ENCODE results near the gene RABIF.
"Not testable (repeated sequence)": the region's sequence is repeated elsewhere in the genome, so short reads cannot be mapped to it uniquely, and the experiment has no call there.

Gene RABIF

DNA sequence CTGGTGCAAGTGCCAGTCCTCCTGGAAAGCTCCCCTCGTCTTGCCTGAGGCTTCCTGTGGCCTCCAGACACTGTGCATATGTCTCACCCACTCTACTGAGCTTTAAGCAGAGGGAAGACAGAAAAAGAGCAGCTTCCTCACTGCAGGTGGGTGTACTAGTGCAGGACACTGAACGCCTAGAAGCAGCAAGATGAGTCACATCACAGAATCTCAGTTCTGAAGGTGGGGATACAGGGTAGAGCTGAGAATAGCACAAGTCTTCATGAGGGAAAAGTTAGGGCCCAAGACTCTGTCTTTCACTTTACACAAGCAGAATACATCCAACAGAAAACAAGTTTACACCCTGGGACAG lies 40.8 kb downstream of the RABIF start:
- Histone ChIP-seq H3K27ac (ENCODE audit: low read length) (no peak overlapping the region), H3K4me3 (ENCODE audit: low read length) (no peak overlapping the region), H3K27me3 (ENCODE audit: insufficient read depth, low read length) (no peaks in the 10 kb centered on the region), H3K9ac (ENCODE audit: low read depth, low read length) (no peak overlapping the region), H3K4me1 (ENCODE audit: insufficient read depth, low read length) (no peaks in the 10 kb centered on the region), H3K36me3 (ENCODE audit: insufficient read depth, low read depth, low read length) (peaks cover 34% of the 10 kb centered on the region), H3K9me3 (ENCODE audit: insufficient read depth, low read depth, low read length) (no peaks in the 10 kb centered on the region)

- Histone ChIP-seq H3K36me3 (ENCODE audit: insufficient read depth, low read depth, low read length) (peaks cover 8% of the 10 kb centered on the region; the same call in 1 of the 2 replicates), H3K9ac (ENCODE audit: low read depth, low read length) (no peak overlapping the region), H3K9me3 (ENCODE audit: insufficient read depth, low read depth, low read length) (no peaks in the 10 kb centered on the region), H3K4me3 (ENCODE audit: low read length) (no peak overlapping the region), H3K4me1 (ENCODE audit: insufficient read depth, low read length) (no peaks in the 10 kb centered on the region), H3K27me3 (ENCODE audit: insufficient read depth, low read length) (no peaks in the 10 kb centered on the region), H3K27ac (ENCODE audit: low read length) (no peak overlapping the region)
These were observed 44.0 kb downstream of the RABIF start for GRCh38 chr1:202844935-202845334.

- H3K27ac ChIP-seq (ENCODE audit: low read length), result no peak overlapping the region
- H3K36me3 ChIP-seq (ENCODE audit: insufficient read depth, low read depth, low read length), result peaks cover 2% of the 10 kb centered on the region; the same call in 1 of the 2 replicates
- H3K4me3 ChIP-seq (ENCODE audit: low read length), result no peak overlapping the region
- no peaks in the 10 kb centered on the region for H3K9me3 ChIP-seq (ENCODE audit: insufficient read depth, low read depth, low read length)
- no peaks in the 10 kb centered on the region for H3K27me3 ChIP-seq (ENCODE audit: insufficient read depth, low read length)
- no peaks in the 10 kb centered on the region for H3K4me1 ChIP-seq (ENCODE audit: insufficient read depth, low read length)
- no peak overlapping the region for H3K9ac ChIP-seq (ENCODE audit: low read depth, low read length)
These were observed 44.7 kb downstream of the RABIF start for GRCh38 chr1:202844259-202844658.

GRCh38 chr1:202843081-202843480 lies 45.9 kb downstream of the RABIF start:
- Histone ChIP-seq H3K36me3 (ENCODE audit: insufficient read depth, low read depth, low read length) (no peaks in the 10 kb centered on the region), H3K4me1 (ENCODE audit: insufficient read depth, low read length) (no peaks in the 10 kb centered on the region), H3K9ac (ENCODE audit: low read depth, low read length) (no peak overlapping the region), H3K27me3 (ENCODE audit: insufficient read depth, low read length) (no peaks in the 10 kb centered on the region), H3K4me3 (ENCODE audit: low read length) (no peak overlapping the region), H3K9me3 (ENCODE audit: insufficient read depth, low read depth, low read length) (no peaks in the 10 kb centered on the region), H3K27ac (ENCODE audit: low read length) (no peak overlapping the region)

DNA sequence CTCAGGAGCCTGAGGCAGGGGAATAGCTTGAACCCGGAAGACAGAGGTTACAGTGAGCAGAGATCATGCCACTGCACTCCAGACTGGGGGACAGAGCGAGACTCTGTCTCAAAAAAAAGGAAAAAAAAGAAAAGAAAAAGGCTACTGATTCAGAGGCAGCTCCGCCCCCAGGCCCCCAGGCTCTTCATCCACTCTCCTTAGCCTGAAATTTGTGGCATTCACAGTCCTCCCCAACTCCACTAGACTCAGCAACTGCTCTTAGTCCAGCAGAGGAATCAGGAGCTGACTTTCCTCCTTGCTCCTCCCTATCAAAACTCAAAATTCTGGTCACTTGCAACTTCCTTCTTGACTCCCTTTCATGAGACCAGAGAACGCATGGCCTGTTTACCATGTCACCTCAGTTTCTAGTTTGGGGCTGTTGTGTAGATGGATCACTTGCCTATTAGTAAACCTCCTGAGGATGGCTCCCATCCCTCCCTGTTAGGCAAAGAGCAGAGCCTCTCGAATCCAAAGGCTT lies 51.1 kb downstream of the RABIF start:
- H3K4me1 ChIP-seq (ENCODE audit: insufficient read depth, low read length), result peaks cover 7% of the 10 kb centered on the region; the same call in 1 of the 2 replicates
- H3K9ac ChIP-seq (ENCODE audit: low read depth, low read length), result no peak overlapping the region
- no peak overlapping the region for H3K4me3 ChIP-seq (ENCODE audit: low read length)
- H3K27me3 ChIP-seq (ENCODE audit: insufficient read depth, low read length), result no peaks in the 10 kb centered on the region
- H3K36me3 ChIP-seq (ENCODE audit: insufficient read depth, low read depth, low read length), result no peaks in the 10 kb centered on the region
- no peak overlapping the region for H3K27ac ChIP-seq (ENCODE audit: low read length)
- no peaks in the 10 kb centered on the region for H3K9me3 ChIP-seq (ENCODE audit: insufficient read depth, low read depth, low read length)

GRCh38 chr1:202836623-202837403 lies 52.1 kb downstream of the RABIF start:
- Histone ChIP-seq H3K36me3 (ENCODE audit: insufficient read depth, low read depth, low read length) (no peaks in the 10 kb centered on the region), H3K9ac (ENCODE audit: low read depth, low read length) (no peak overlapping the region), H3K9me3 (ENCODE audit: insufficient read depth, low read depth, low read length) (no peaks in the 10 kb centered on the region), H3K27me3 (ENCODE audit: insufficient read depth, low read length) (no peaks in the 10 kb centered on the region), H3K4me3 (ENCODE audit: low read length) (no peak overlapping the region), H3K4me1 (ENCODE audit: insufficient read depth, low read length) (peaks cover 7% of the 10 kb centered on the region; the same call in 1 of the 2 replicates), H3K27ac (ENCODE audit: low read length) (no peak overlapping the region)

DNA sequence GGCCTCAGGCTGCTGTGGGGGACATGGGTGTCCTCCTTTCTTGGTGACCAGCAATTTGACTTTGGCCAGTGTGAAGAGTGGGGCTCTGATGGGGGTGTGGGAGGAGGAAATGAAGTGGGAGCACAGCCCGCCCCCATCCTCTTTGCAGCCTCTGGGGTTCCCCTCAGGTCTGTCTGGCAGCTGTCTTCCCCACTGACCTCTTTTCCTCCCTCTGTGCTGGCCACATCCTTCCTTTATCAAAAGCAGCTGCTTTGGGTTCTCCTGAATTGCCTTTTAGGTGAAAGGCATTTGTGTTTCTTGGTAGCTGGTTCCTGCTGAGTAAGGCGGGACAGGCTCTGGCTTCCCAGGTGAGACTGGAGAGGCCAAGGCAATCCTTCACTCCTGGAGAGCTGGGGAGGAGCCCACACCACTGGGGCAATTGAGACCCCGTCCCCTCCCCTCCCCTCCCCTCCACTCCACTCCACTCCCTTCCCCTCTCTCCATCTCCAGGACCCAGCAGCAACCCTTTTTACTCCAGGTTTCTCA lies 53.3 kb downstream of the RABIF start:
- Histone ChIP-seq H3K4me3 (ENCODE audit: low read length) (no peak overlapping the region), H3K27ac (ENCODE audit: low read length) (no peak overlapping the region), H3K9me3 (ENCODE audit: insufficient read depth, low read depth, low read length) (no peaks in the 10 kb centered on the region), H3K27me3 (ENCODE audit: insufficient read depth, low read length) (no peaks in the 10 kb centered on the region), H3K9ac (ENCODE audit: low read depth, low read length) (no peak overlapping the region), H3K4me1 (ENCODE audit: insufficient read depth, low read length) (peaks cover 7% of the 10 kb centered on the region; the same call in 1 of the 2 replicates), H3K36me3 (ENCODE audit: insufficient read depth, low read depth, low read length) (no peaks in the 10 kb centered on the region)

DNA sequence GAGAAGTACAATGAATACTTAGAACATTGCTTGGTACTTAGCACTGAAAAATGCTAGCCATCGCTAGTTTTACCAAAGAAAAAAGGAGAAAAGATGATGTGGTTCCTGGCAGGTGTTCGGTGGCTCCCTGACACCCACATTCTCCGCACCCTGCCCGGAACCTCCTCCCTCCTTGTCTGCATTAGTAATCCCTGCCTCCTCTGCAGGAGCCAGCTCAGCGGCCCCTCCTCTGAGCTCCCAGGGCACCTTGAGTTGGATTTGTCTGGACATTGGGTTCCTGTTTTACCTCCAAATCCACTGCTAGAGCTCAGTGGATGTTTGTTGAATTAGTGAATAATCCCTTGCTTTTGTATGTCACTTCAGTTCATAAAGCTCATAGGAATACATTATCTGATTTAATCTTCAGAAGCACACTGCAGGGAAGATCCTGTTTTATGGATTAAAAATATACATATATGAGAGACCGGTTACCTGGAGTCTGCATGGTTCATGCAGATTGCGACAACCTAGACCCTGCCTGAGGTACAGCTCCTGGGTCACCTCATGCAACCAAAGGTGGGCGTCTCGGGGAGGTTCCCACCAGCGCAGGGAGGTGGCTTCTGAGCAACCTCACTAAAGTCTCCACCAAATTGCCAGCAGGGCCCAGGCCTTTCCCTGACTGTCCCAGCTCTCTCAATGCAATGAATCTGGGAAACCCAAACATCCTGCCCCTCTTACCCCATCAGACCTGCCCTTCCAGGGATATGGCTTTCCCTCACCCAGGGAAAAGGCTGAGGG lies 54.0 kb downstream of the RABIF start:
- Histone ChIP-seq H3K27me3 (ENCODE audit: insufficient read depth, low read length) (no peaks in the 10 kb centered on the region), H3K4me1 (ENCODE audit: insufficient read depth, low read length) (peaks cover 7% of the 10 kb centered on the region; the same call in 1 of the 2 replicates), H3K4me3 (ENCODE audit: low read length) (no peak overlapping the region), H3K9me3 (ENCODE audit: insufficient read depth, low read depth, low read length) (no peaks in the 10 kb centered on the region), H3K9ac (ENCODE audit: low read depth, low read length) (no peak overlapping the region), H3K36me3 (ENCODE audit: insufficient read depth, low read depth, low read length) (no peaks in the 10 kb centered on the region), H3K27ac (ENCODE audit: low read length) (no peak overlapping the region)

DNA sequence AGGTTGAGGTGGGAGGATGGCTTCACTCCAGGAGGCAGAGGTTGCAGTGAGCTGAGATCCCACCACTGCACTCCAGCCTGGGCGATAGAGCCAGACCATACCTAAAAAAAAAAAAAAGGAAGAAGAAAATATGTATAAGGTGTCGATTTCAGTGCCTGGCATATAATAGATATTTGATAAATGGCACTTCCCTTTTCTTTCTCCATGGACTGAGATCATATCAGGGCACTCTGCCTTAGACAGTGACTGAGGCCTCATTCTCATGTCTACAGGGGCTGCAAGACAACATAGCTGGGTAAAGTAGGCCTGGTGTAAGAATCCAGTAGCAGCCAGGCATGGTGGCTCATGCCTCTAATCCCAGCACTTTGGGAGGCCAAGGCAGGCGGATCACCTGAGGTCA lies 57.0 kb downstream of the RABIF start:
- Histone ChIP-seq H3K9ac (ENCODE audit: low read depth, low read length) (no peak overlapping the region), H3K27ac (ENCODE audit: low read length) (no peak overlapping the region), H3K4me3 (ENCODE audit: low read length) (no peak overlapping the region), H3K36me3 (ENCODE audit: insufficient read depth, low read depth, low read length) (no peaks in the 10 kb centered on the region), H3K27me3 (ENCODE audit: insufficient read depth, low read length) (no peaks in the 10 kb centered on the region), H3K4me1 (ENCODE audit: insufficient read depth, low read length) (peaks cover 7% of the 10 kb centered on the region; the same call in 1 of the 2 replicates), H3K9me3 (ENCODE audit: insufficient read depth, low read depth, low read length) (no peaks in the 10 kb centered on the region)

DNA sequence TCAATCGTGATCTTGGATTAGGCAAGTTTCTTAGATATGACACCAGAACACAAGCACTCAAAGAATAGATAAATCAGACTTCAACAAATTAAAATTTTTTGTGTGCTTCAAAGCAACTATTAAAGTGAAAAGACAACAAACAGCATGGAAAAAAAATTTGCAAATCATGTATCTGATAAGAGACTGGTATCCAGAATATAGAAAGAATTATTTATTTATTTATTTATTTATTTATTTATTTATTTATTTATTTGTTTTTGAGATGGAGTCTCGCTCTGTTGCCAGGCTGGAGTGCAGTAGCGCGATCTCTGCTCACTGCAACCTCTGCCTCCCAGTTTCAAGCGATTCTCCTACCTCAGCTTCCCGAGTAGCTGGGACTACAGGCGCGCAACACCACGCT lies 59.7 kb downstream of the RABIF start:
- H3K4me3 ChIP-seq (ENCODE audit: low read length), result not testable (repeated sequence)

More for the DNA sequence above, 59.7 kb downstream of the RABIF start:
- not testable (repeated sequence) for H3K9ac ChIP-seq (ENCODE audit: low read depth, low read length); H3K27ac ChIP-seq (ENCODE audit: low read length); H3K9me3 ChIP-seq (ENCODE audit: insufficient read depth, low read depth, low read length); H3K36me3 ChIP-seq (ENCODE audit: insufficient read depth, low read depth, low read length); H3K27me3 ChIP-seq (ENCODE audit: insufficient read depth, low read length); H3K4me1 ChIP-seq (ENCODE audit: insufficient read depth, low read length)

Data from iPS-20b (cell line).